Measurements from ENCODE around the gene CPE. TPM values are rescaled to one million over a fixed set of nuclear protein-coding genes. Genes with fewer than 3 reads are reported as not detected.

CPE gene
- total and polyA plus RNA-seq, 8 donors, result 22.9 to 547 (median 104) TPM

- FAIRE-seq, result no peak
- no peaks in the 10 kb centered on the region for H3K36me3 ChIP-seq
- no peaks in the 10 kb centered on the region for H3K4me1 ChIP-seq
- no peak overlapping the region for H3K27ac ChIP-seq
- ATAC-seq, result no peak
- no peaks in the 10 kb centered on the region for H3K27me3 ChIP-seq
- no peak overlapping the region for H3K4me3 ChIP-seq
- WGBS, 2 donors, result 96 to 99% methylated on average over 4 of the region's 4 CpGs
- no peak for TF ChIP-seq CTCF (IDR thresholded peaks at IDR 0.05)
- H3K9me3 ChIP-seq, result peaks cover 0 to 2% (median 0%) of the 10 kb centered on the region in 4 donors
- DNase-seq, result no peak
- intact Hi-C loops (cut with DNase I), result loop anchor here in 1 of 3 donors (10.0 kb wide), 1 partner anchor 111 kb away; no protein-coding TSS in a partner anchor
Observed at GRCh38 chr4:165475706-165476070, 96.9 kb downstream of the CPE start.

GRCh38 chr4:165476214-165477098 lies 97.6 kb downstream of the CPE start:
- Histone ChIP-seq H3K9me3 (peaks cover 0 to 2% (median 0%) of the 10 kb centered on the region in 4 donors), H3K36me3 (no peaks in the 10 kb centered on the region), H3K27me3 (no peaks in the 10 kb centered on the region), H3K27ac (no peak overlapping the region), H3K4me3 (no peak overlapping the region), H3K4me1 (no peaks in the 10 kb centered on the region)
- ATAC-seq, result peak in 3 of 4 donors; percentile 15 to 58 (median 35)
- no peak for DNase-seq
- no peak for TF ChIP-seq CTCF (IDR thresholded peaks at IDR 0.05)
- FAIRE-seq, result no peak
- intact Hi-C loops (cut with DNase I), result loop anchor here in 1 of 3 donors (10.0 kb wide), 1 partner anchor 112 kb away; no protein-coding TSS in a partner anchor
- WGBS, 2 donors, result 86 to 93% methylated on average over 14 of the region's 14 CpGs

- WGBS, 2 donors, result 73 to 81% methylated on average over 4 of the region's 4 CpGs
Observed at GRCh38 chr4:165477799-165478198, 99.0 kb downstream of the CPE start.

GRCh38 chr4:165478260-165478659 lies 99.5 kb downstream of the CPE start:
- Histone ChIP-seq H3K36me3 (no peaks in the 10 kb centered on the region), H3K27ac (no peak overlapping the region), H3K27me3 (no peaks in the 10 kb centered on the region), H3K9me3 (no peaks in the 10 kb centered on the region), H3K4me3 (no peak overlapping the region), H3K4me1 (no peaks in the 10 kb centered on the region)
- TF ChIP-seq CTCF (IDR thresholded peaks at IDR 0.05), result no peak
- intact Hi-C loops (cut with DNase I), result loop anchor here in 1 of 3 donors (10.0 kb wide), 1 partner anchor 113 kb away; no protein-coding TSS in a partner anchor
- ATAC-seq, result no peak
- DNase-seq, result no peak
- FAIRE-seq, result no peak
- WGBS, 2 donors, result 93 to 97% methylated on average over 1 of the region's 1 CpG

More at GRCh38 chr4:165477799-165478198, 99.0 kb downstream of the CPE start:
- Histone ChIP-seq H3K36me3 (no peaks in the 10 kb centered on the region), H3K4me3 (no peak overlapping the region), H3K9me3 (no peaks in the 10 kb centered on the region), H3K4me1 (no peaks in the 10 kb centered on the region), H3K27me3 (no peaks in the 10 kb centered on the region), H3K27ac (no peak overlapping the region)
- no peak for FAIRE-seq
- DNase-seq, result no peak
- no peak for TF ChIP-seq CTCF (IDR thresholded peaks at IDR 0.05)
- no peak for ATAC-seq
- intact Hi-C loops (cut with DNase I), result loop anchor here in 1 of 3 donors (10.0 kb wide), 1 partner anchor 113 kb away; no protein-coding TSS in a partner anchor

Data from pancreas (tissue), 10 donors.